Fibroblast of lung (primary cell): ENCODE measurements around the gene CDR2. TPM values are rescaled to one million over a fixed set of nuclear protein-coding genes. Genes with fewer than 3 reads are reported as not detected.
"Not testable (repeated sequence)": the region's sequence is repeated elsewhere in the genome, so short reads cannot be mapped to it uniquely, and the experiment has no call there.

ENCODE experiments used
- DNase-seq, 2 donors: peaks; one replicate each; pipeline versions ENCODE4 v3.0.0 to v3.0.0-alpha.2; 2010; ENCODE audit warnings: low read depth in 2 of 2
- H2AFZ ChIP-seq: 2 replicates; pipeline ENCODE4 v1.5.1; 2012; ENCODE audit warnings: low read length, control low read depth, inconsistent platforms
- H3K27ac ChIP-seq: 2 replicates; pipeline ENCODE4 v1.5.1; 2011; ENCODE audit warnings: low read length, control low read depth; ENCODE audit not compliant: insufficient read depth
- H3K27me3 ChIP-seq: 2 replicates; pipeline ENCODE4 v1.5.1; 2011; ENCODE audit warnings: mild to moderate bottlenecking, low read length; ENCODE audit not compliant: control insufficient read depth, insufficient read depth
- H3K36me3 ChIP-seq: 2 replicates; pipeline ENCODE4 v1.5.1; 2011; ENCODE audit warnings: low read length; ENCODE audit not compliant: control insufficient read depth, insufficient read depth
- H3K4me1 ChIP-seq: 2 replicates; pipeline ENCODE4 v1.5.1; 2011; ENCODE audit warnings: low read length; ENCODE audit not compliant: control insufficient read depth, insufficient read depth; ENCODE audit errors: extremely low read depth
- H3K4me2 ChIP-seq: 2 replicates; pipeline ENCODE4 v1.5.1; 2011; ENCODE audit warnings: low read length, control low read depth; ENCODE audit not compliant: insufficient read depth; ENCODE audit errors: extremely low read depth
- H3K4me3 ChIP-seq, 4 experiments: fragments of 200-600 bp in 1 of 4; sonication (generic) in 1 of 4; replicated peaks in 1 of 4; 2 replicates each; pipeline ENCODE4 v1.5.1; 2011 to 2016; ENCODE audit warnings: low read length in 4 of 4, low read depth in 3 of 4, mild to moderate bottlenecking in 3 of 4, control low read depth in 2 of 4, inconsistent platforms in 1 of 4, mixed read lengths in 1 of 4; ENCODE audit not compliant: insufficient read depth in 1 of 4; ENCODE audit errors: control extremely low read depth in 1 of 4
- H3K79me2 ChIP-seq: 2 replicates; pipeline ENCODE4 v1.5.1; 2012; ENCODE audit warnings: mild to moderate bottlenecking, low read length, inconsistent platforms; ENCODE audit not compliant: control insufficient read depth, insufficient read depth
- H3K9ac ChIP-seq: 2 replicates; pipeline ENCODE4 v1.5.1; 2011; ENCODE audit warnings: mild to moderate bottlenecking, low read length, control low read depth; ENCODE audit not compliant: insufficient read depth
- H3K9me3 ChIP-seq: 2 replicates; pipeline ENCODE4 v1.5.1; 2012; ENCODE audit warnings: low read depth, low read length; ENCODE audit not compliant: control insufficient read depth, insufficient read depth
- H4K20me1 ChIP-seq: 2 replicates; pipeline ENCODE4 v1.5.1; 2011; ENCODE audit warnings: low read length; ENCODE audit not compliant: control insufficient read depth, insufficient read depth; ENCODE audit errors: extremely low read depth
- EZH2 ChIP-seq: IDR thresholded peaks from 2 replicates; pipeline ENCODE4 v1.5.1; 2012; ENCODE audit warnings: low read length, control low read depth, mild to moderate bottlenecking; ENCODE audit errors: missing control alignments
- polyA plus RNA-seq, 2 donors: library from polyadenylated mRNA; depleted of rRNA in 1 of 2; stranded (reverse) in 1 of 2; unstranded in 1 of 2; fragments of >200 nt; gene quantifications; 2 replicates each; pipeline ENCODE4 v1.2.1, GENCODE V29; 2011 to 2012; ENCODE audit warnings: missing spikeins in 1 of 2
- total RNA-seq: library from RNA; depleted of rRNA; stranded (reverse); fragments of >200 nt; gene quantifications from 2 replicates; pipeline ENCODE4 v1.2.1, GENCODE V29; 2014
- TF ChIP-seq, protein P1 (sequence below), 2 donors: IDR thresholded peaks in 1 of 2; conservative IDR thresholded peaks in 1 of 2; 1 replicate in 1 of 2; 2 replicates in 1 of 2; pipeline ENCODE4 v1.5.1; 2011 to 2012; ENCODE audit warnings: low read length in 2 of 2, control low read depth in 1 of 2, inconsistent platforms in 1 of 2, low read depth in 1 of 2, mild to moderate bottlenecking in 1 of 2

The CDR2 gene
- total and polyA plus RNA-seq, 2 donors (not counting 1 experiment from before 2014, with no cell fraction given) = 60.1 to 73.8 TPM

DNA sequence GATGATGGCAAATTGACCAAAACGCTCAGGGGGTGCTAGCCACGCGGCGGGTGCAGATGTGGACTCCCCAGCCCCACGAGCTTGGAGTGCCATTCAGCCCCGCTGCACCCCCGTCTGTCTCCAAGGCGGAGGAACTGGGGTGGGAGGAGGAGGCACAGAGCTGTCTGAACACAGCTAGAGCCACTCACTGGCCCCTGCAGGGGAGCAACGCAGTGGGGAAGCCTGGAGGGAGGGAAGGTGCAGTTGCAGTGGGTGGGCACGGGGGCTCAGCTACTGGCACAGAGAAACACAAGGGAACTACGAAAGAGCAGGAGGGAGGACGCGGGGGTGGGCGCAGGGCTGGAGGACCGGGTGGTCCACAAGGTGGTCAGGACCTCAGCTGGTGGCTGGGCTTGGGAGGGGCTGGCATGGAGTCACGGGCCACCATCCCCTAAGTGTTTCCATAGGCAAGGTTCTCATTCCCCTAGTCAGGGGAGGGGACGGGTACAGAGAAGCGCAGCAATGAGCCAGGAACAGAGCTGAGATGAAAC lies 46.3 kb upstream of the CDR2 start:
- no peak overlapping the region for H2AFZ ChIP-seq
- H3K27me3 ChIP-seq = no peaks in the 10 kb centered on the region
- no peak for TF ChIP-seq EZH2
- TF ChIP-seq, protein P1, sequence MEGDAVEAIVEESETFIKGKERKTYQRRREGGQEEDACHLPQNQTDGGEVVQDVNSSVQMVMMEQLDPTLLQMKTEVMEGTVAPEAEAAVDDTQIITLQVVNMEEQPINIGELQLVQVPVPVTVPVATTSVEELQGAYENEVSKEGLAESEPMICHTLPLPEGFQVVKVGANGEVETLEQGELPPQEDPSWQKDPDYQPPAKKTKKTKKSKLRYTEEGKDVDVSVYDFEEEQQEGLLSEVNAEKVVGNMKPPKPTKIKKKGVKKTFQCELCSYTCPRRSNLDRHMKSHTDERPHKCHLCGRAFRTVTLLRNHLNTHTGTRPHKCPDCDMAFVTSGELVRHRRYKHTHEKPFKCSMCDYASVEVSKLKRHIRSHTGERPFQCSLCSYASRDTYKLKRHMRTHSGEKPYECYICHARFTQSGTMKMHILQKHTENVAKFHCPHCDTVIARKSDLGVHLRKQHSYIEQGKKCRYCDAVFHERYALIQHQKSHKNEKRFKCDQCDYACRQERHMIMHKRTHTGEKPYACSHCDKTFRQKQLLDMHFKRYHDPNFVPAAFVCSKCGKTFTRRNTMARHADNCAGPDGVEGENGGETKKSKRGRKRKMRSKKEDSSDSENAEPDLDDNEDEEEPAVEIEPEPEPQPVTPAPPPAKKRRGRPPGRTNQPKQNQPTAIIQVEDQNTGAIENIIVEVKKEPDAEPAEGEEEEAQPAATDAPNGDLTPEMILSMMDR (conservative IDR thresholded peaks at IDR 0.05 in 1 of 2, IDR thresholded peaks at IDR 0.05 in 1 of 2; ENCODE audit: low read depth in 1 of 2, low read length in 2 of 2) = no peak
- no peaks in the 10 kb centered on the region for H3K79me2 ChIP-seq
- H3K4me3 ChIP-seq = no peak overlapping the region
- H3K4me1 ChIP-seq = peaks cover 13% of the 10 kb centered on the region
- H3K27ac ChIP-seq = no peak overlapping the region
- no peaks in the 10 kb centered on the region for H3K9me3 ChIP-seq
- DNase-seq = no peak
- H3K36me3 ChIP-seq = peaks cover 2% of the 10 kb centered on the region
- H4K20me1 ChIP-seq = no peaks in the 10 kb centered on the region
- H3K9ac ChIP-seq = no peak overlapping the region
- no peak overlapping the region for H3K4me2 ChIP-seq

DNA sequence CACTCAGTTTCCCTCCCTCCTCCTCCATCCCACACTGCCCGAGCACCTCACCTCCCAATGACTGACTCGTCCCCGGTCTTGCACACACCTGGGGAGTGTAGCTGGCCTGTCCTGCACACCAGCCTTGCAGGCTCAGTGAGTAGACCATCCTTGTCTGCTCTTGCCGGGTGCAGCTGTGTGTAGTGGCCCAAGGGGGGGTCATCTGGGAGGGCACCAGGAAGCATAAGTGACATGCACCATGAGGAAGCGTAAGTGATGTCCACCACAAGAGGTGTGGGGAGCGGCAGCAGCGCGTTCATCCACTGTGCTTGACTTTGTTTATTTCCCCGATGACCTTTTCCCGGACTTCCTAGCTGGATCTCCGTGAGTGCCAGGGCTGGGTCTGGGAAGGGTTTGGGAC lies 45.5 kb upstream of the CDR2 start:
- H3K79me2 ChIP-seq = no peaks in the 10 kb centered on the region
- H3K9me3 ChIP-seq = no peaks in the 10 kb centered on the region
- no peak overlapping the region for H2AFZ ChIP-seq
- H3K36me3 ChIP-seq = peaks cover 2% of the 10 kb centered on the region
- H3K4me3 ChIP-seq = no peak overlapping the region
- no peak overlapping the region for H3K27ac ChIP-seq
- TF ChIP-seq, protein P1 (conservative IDR thresholded peaks at IDR 0.05 in 1 of 2, IDR thresholded peaks at IDR 0.05 in 1 of 2; ENCODE audit: low read depth in 1 of 2, low read length in 2 of 2) = no peak
- TF ChIP-seq EZH2 = no peak
- no peak overlapping the region for H3K4me2 ChIP-seq
- no peaks in the 10 kb centered on the region for H3K27me3 ChIP-seq
- H3K9ac ChIP-seq = no peak overlapping the region
- H3K4me1 ChIP-seq = peaks cover 8% of the 10 kb centered on the region
- no peak for DNase-seq
- H4K20me1 ChIP-seq = no peaks in the 10 kb centered on the region

DNA sequence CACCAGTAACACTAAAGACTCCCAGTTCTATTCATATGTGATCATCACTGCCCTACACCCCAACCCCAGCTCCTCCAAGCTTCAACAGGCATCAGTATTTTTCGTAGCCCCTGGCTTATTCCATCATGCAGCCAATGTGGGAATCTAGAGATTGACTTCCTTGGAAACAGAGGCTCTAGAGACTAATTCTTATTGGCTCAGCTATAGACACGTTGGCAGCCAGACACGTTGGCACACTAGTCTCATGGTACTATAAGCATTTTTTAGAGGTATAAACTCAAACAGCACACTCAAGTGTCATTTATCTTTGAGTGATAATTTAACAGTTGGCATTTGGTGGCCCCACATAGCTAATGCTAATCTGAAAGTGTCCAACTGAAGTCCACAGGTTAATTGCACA lies 44.4 kb upstream of the CDR2 start:
- H4K20me1 ChIP-seq = no peaks in the 10 kb centered on the region
- no peak for DNase-seq
- H2AFZ ChIP-seq = no peak overlapping the region
- no peaks in the 10 kb centered on the region for H3K27me3 ChIP-seq
- TF ChIP-seq, protein P1 (conservative IDR thresholded peaks at IDR 0.05 in 1 of 2, IDR thresholded peaks at IDR 0.05 in 1 of 2; ENCODE audit: low read depth in 1 of 2, low read length in 2 of 2) = no peak
- no peak for TF ChIP-seq EZH2
- no peak overlapping the region for H3K27ac ChIP-seq
- H3K4me2 ChIP-seq = no peak overlapping the region
- H3K36me3 ChIP-seq = peaks cover 2% of the 10 kb centered on the region
- peaks cover 1% of the 10 kb centered on the region for H3K4me1 ChIP-seq
- H3K79me2 ChIP-seq = no peaks in the 10 kb centered on the region
- no peak overlapping the region for H3K4me3 ChIP-seq
- no peaks in the 10 kb centered on the region for H3K9me3 ChIP-seq
- H3K9ac ChIP-seq = no peak overlapping the region

DNA sequence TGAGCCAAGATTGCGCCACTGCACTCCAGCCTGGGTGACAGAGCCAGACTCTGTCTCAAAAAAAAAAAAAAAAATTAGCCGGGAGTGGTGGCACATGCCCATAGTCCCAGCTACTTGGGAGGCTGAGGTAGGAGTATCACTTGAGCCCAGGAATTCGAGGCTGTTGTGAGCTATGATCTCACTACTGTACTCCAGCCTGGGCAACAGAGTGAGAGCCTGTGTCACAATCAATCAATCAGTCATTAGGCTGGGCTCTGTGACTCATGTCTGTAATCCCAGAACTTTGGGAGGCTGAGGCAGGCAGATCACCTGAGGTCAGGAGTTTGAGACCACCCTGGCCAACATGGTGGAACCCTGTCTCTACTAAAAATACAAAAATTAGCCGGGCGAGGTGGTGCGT lies 43.4 kb upstream of the CDR2 start:
- not testable (repeated sequence) for H3K9me3 ChIP-seq, H3K27ac ChIP-seq, H3K9ac ChIP-seq, H2AFZ ChIP-seq, H4K20me1 ChIP-seq, H3K4me3 ChIP-seq, H3K4me2 ChIP-seq, H3K36me3 ChIP-seq, H3K27me3 ChIP-seq, DNase-seq, H3K4me1 ChIP-seq, H3K79me2 ChIP-seq
